ENCODE results near the gene CLN6.

The CLN6 gene

GRCh38 chr15:68187559-68187958 is 42.0 kb downstream of the CLN6 start:
- TF ChIP-seq CTCF (IDR thresholded peaks at IDR 0.05; ENCODE audit: insufficient read depth, low read depth, low read length, missing control alignments), result no peak
- no peak overlapping the region for H3K4me3 ChIP-seq (ENCODE audit: low read length)

GRCh38 chr15:68186671-68187397 is 42.7 kb downstream of the CLN6 start:
- peak; percentile 38 for DNase-seq (ENCODE audit: low read depth)
- no peak for TF ChIP-seq CTCF (IDR thresholded peaks at IDR 0.05; ENCODE audit: insufficient read depth, low read depth, low read length, missing control alignments)
- no peak overlapping the region for H3K4me3 ChIP-seq (ENCODE audit: low read length)

More at GRCh38 chr15:68187559-68187958, 42.0 kb downstream of the CLN6 start:
- DNase-seq (ENCODE audit: low read depth), result peak; percentile 15

GRCh38 chr15:68184616-68185480 is 44.7 kb downstream of the CLN6 start:
- no peak for TF ChIP-seq CTCF (IDR thresholded peaks at IDR 0.05; ENCODE audit: insufficient read depth, low read depth, low read length, missing control alignments)
- no peak overlapping the region for H3K4me3 ChIP-seq (ENCODE audit: low read length)
- DNase-seq (ENCODE audit: low read depth), result no peak

GRCh38 chr15:68183616-68184315 is 45.8 kb downstream of the CLN6 start:
- H3K4me3 ChIP-seq (ENCODE audit: low read length), result no peak overlapping the region
- peak; percentile 12 for DNase-seq (ENCODE audit: low read depth)
- no peak for TF ChIP-seq CTCF (IDR thresholded peaks at IDR 0.05; ENCODE audit: insufficient read depth, low read depth, low read length, missing control alignments)

GRCh38 chr15:68177742-68178141 is 51.8 kb downstream of the CLN6 start:
- no peak overlapping the region for H3K4me3 ChIP-seq (ENCODE audit: low read length)
- DNase-seq (ENCODE audit: low read depth), result no peak
- no peak for TF ChIP-seq CTCF (IDR thresholded peaks at IDR 0.05; ENCODE audit: insufficient read depth, low read depth, low read length, missing control alignments)

- no peak overlapping the region for H3K4me3 ChIP-seq (ENCODE audit: low read length)
- no peak for DNase-seq (ENCODE audit: low read depth)
- TF ChIP-seq CTCF (IDR thresholded peaks at IDR 0.05; ENCODE audit: insufficient read depth, low read depth, low read length, missing control alignments), result no peak
These were observed 52.9 kb downstream of the CLN6 start for GRCh38 chr15:68176601-68177000.

All from epithelial cell of esophagus (primary cell).